GM12891 (cell line): ENCODE measurements around the gene TMEM231.

Experiments
- PAX5 ChIP-seq: IDR thresholded peaks from 2 replicates; pipeline ENCODE4 v1.6.1; 2011; ENCODE audit warnings: low read length, moderate library complexity, mild to moderate bottlenecking; ENCODE audit not compliant: insufficient read depth, severe bottlenecking
- POLR2A ChIP-seq: IDR thresholded peaks from 2 replicates; pipeline ENCODE4 v1.6.1; 2011; ENCODE audit warnings: low read depth, low read length, control low read depth
- POLR2AphosphoS5 ChIP-seq: IDR thresholded peaks from 2 replicates; pipeline ENCODE4 v1.6.1; 2011; ENCODE audit warnings: low read depth, low read length, control low read depth
- POU2F2 ChIP-seq: IDR thresholded peaks from 2 replicates; pipeline ENCODE4 v1.6.1; 2011; ENCODE audit warnings: low read depth, mild to moderate bottlenecking, control low read depth, low read length, moderate library complexity
- SPI1 ChIP-seq: IDR thresholded peaks from 2 replicates; pipeline ENCODE4 v1.6.1; 2011; ENCODE audit warnings: low read depth, low read length, control low read depth
- TAF1 ChIP-seq: IDR thresholded peaks from 2 replicates; pipeline ENCODE4 v1.6.1; 2011; ENCODE audit warnings: low read depth, low read length, control low read depth

- TF ChIP-seq POLR2AphosphoS5 (no peak), POLR2A (no peak), TAF1 (no peak), PAX5 (no peak), POU2F2 (no peak), SPI1 (no peak)
Observed at GRCh38 chr16:75529959-75530358, 26.1 kb downstream of the TMEM231 start.
